Hindlimb muscle (tissue), 1 donor: Measurements from ENCODE around the gene PRKCD. TPM values are rescaled to one million over a fixed set of nuclear protein-coding genes. Genes with fewer than 3 reads are reported as not detected.
"Not testable (repeated sequence)": the region's sequence is repeated elsewhere in the genome, so short reads cannot be mapped to it uniquely, and the experiment has no call there.

Experiments used
- DNase-seq: peaks from one replicate; pipeline ENCODE4 v3.0.0-alpha.2; 2013
- polyA plus RNA-seq: library from polyadenylated mRNA; unstranded; fragments of 120-200 nt; gene quantifications from one replicate; pipeline ENCODE4 v1.2.1, GENCODE V29; 2013; ENCODE audit not compliant: insufficient read length

Gene PRKCD
- polyA plus RNA-seq, 1 donor: 8.2 TPM

GRCh38 chr3:53140847-53141845 lies 19.9 kb upstream of the PRKCD start:
- no peak for DNase-seq

GRCh38 chr3:53142986-53143385 lies 18.0 kb upstream of the PRKCD start:
- no peak for DNase-seq

DNA sequence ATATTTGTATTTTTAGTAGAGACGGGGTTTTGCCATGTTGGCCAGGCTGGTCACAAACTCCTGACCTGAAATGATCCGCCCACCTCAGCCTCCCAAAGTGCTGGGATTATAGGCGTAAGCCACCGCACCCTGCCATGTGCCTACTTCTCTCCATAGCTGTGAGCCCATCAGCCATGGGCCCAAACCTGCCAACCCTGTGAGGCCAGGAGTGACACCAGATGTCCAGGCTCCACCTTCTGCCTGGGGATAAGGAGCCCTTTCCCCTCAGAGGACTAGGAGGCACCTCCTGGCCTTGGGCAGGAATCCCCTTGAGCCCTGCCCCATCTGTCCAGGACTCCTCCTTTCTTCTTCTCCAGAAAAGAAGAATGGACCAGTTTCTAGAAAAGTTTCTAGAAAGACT lies 16.6 kb upstream of the PRKCD start:
- DNase-seq: no peak

DNA sequence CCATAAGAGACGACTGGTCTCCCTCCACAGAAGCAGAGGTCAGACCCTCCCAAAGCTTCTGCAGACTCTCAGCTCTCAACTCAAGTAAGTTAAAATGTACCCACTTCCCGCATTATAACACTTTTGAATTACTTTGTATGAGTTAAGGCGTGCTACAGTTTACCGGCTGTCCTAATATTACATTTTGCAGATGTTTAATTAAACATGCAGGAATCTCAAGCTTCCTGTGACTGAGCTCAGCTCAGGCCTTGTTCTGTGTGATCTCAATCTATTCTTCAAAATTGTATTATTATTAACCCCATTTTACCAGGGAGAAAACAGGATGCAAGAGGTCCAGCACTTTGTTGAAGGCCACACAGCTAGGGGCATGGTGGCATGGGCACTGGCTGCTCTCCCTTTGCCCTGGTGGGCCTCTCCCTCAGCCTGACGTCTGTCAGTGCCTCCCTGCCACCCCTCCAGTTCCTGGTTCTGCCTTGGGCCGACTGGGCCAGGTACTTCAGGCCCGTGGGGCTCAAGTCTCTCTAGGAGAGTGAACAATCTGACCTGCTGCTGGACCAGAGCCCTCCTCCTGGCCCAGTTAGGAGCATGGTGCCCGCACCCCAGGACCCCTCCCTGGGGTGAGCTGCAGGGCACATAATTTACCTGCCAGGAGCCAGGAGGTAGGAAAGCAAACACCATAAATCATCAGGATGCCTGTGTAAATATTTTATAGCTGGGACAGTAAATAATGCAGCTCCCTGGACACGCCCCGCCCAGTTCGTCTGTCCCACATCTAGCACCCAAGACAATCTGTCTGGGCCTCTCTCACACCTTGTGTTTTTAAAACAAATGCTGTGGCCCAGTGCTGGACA lies 15.9 kb upstream of the PRKCD start:
- DNase-seq: no peak

DNA sequence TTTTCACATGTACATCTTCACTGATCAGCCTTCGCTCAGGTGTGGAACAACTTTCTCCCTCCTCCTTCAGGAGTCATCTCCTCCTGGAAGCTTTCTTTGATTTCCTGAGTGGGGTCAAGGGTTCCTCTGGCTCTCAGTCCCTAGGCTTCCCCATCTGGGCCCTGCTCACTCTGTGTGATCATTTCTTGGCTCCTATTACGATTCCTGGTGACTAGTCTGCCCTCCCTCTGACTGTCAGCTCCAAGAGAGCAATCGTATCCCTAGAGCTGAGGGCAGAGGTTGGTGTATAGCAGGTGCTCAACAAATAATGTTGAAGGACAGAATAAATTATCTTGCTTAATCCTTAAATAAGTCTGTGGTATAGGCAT lies 15.3 kb upstream of the PRKCD start:
- DNase-seq: no peak

- DNase-seq: no peak
Measured at GRCh38 chr3:53146319-53146891, 14.6 kb upstream of the PRKCD start.

DNA sequence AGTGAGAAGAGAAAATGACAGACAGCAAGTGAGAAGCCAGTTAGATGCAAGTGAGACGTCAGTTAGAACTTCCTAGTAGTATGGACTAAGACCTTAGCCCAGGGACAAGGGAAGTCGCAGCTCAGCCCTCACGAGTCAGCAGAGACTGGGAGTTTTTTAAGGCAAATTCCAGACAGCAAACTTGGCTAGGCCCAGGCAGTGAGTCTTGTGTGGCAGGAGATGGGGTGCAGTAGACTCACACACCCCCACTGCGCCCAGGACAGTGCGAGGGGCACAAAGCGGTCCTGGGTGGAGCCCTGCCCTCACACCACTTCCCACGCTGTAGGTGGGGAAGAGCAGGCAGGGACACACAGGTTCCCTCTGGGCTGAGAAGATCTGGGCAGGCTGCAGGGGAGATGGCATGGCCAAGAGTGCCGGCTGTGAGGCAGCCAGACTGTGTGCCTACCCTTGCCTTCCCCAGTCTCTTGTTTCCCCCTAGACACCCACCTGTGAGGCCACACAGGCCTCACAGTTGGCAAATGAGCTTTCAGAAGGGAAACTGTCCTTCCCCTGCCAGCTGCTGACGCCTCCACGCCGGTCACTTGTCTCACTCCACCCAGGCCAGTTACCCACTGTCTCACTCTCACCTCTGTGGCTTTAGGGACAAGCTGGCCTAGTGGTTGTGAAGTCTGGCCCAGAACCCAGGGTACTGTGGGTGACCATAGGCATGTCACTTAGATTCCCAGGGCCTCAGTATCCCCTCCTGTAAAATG lies 13.7 kb upstream of the PRKCD start:
- no peak for DNase-seq

GRCh38 chr3:53147903-53148400 lies 13.1 kb upstream of the PRKCD start:
- no peak for DNase-seq

DNA sequence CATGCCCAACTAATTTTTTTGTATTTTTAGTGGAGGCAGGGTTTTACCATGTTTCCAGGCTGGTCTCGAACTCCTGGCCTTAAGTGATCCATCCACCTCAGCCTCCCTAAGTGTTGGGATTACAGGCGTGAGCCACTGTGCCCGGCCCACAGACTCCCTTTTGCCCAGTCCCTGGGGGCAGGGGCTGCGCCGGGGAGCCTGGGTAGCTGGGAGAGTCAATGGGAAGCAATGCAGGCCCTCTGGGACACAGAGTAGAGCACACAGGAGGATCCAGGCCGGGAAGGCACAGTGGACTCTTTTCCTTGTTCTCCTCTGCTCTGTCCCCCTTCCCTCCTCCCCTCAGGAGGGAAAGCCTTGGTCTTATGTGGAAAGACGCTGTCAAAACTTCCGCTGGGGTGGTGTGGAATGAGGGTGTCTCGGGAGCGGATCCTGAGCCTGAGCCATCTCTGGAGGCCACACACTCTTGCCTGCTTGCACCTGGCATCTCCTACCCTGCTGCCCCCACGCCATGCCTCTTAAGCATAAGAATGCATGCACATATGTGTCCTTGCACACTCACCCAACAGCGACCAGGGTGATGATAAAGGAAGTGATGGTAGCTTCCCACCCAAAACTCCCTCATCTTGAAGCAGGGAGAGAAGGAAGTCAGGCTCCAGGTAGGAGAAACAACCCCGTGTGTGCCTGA lies 11.9 kb upstream of the PRKCD start:
- DNase-seq: no peak

DNA sequence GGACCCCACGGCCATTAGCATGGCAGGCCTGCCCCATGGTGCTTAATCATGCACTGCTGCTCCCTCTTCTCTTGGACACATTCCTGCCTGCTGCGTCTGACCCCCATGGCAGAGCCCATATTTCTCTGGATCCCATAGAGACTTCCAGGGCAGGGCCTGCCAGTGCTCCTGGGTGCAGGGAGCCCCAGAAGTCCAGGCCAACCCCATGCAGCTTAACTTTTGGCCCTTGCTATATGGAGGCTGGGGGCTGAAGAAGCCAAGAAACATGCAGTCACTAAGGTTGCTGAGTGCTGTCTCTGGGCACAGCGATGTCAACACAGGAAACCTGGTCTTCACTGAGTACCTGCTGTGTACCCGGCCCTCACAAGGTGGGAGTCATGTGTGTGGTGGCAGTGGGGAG lies 11.3 kb upstream of the PRKCD start:
- DNase-seq: no peak

GRCh38 chr3:53150247-53151085 lies 10.5 kb upstream of the PRKCD start:
- DNase-seq: no peak

DNA sequence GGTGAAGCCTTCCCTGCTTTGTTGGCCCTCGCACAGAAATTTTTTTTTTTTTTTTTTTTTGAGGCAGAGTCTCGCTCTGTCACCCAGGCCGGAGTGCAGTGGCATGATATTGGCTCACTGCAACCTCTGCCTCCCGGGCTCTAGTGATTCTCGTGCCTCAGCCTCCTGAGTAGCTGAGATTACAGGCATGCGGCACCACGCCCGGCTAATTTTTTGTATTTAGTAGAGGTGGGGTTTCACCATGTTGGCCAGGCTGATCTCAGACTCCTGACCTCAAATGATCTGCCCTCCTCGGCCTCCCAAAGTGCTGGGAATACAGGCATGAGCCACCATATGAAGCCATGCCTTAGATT lies 9.9 kb upstream of the PRKCD start:
- DNase-seq: not testable (repeated sequence)

- no peak for DNase-seq
Measured at GRCh38 chr3:53151465-53151864, 9.5 kb upstream of the PRKCD start.

DNA sequence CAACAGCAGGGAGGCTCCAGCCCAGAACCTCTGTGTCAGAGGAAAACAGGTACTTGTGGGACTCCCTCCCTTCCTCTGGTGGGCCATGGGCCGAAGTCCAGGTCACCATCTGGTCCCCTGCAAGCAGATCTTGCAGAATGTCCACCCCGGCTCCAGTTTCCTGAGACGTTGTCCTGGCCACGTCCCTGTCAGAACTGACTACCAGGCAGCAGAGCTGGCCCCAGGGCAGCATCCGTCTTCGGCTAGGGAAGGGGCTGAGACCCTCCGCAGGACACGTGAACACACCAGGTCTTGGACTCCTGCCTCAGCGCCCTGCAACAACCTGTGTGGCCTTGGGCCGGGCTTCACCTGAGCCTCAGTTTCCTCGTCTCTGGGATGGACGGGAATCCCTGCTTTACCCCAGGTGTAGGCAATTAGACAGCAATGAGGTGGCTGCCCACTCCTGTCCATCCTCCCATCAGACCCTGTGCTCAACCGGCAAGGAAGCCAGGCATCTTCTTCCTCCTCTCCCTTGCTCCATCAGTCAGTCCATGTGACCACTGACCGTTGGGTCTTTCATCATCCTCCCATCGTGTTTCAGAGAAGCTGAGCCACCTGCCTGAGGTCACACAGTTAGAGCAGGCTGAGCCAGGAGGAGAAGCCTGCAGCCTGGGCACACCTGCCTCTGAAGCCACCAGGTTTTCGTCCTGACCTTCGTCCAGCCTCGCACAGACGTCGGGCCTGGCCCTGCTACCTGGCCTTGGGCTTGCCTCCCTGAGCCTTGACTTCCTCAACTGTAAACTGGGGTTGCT lies 8.9 kb upstream of the PRKCD start:
- no peak for DNase-seq

GRCh38 chr3:53153264-53153823 lies 7.7 kb upstream of the PRKCD start:
- DNase-seq: no peak

GRCh38 chr3:53153980-53154379 lies 7.0 kb upstream of the PRKCD start:
- DNase-seq: no peak

DNA sequence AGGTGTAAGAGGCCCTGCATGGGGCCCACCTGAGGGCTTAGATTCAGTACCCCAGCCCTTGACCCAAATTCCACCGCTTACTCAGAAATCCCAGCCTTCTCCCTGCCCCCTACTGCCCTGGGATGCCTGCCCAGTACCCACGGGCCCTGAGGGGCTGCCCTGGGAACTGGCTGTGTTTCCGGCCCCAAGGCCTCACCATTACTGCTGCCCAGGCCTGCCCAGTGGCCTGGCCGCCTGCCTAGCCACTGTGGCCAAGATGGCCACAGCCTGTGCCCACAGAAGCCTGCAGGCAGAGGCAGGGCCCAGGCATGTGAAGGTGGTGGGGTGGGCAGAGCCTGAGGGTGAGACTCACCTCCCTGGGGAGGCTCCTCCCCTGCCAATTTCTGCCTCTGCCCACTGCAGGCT lies 6.1 kb upstream of the PRKCD start:
- no peak for DNase-seq

- DNase-seq: no peak
Measured at GRCh38 chr3:53155760-53156159, 5.2 kb upstream of the PRKCD start.

GRCh38 chr3:53156368-53156834 lies 4.6 kb upstream of the PRKCD start:
- no peak for DNase-seq
